Astrocyte (in vitro differentiated cells and primary cell): ENCODE results near the gene SNX27.

Source experiments
- EZH2 ChIP-seq: IDR thresholded peaks from 2 replicates; pipeline ENCODE4 v1.6.1; 2012; ENCODE audit warnings: mild to moderate bottlenecking, low read length, inconsistent platforms; ENCODE audit not compliant: insufficient read depth
- TF ChIP-seq, protein P1 (sequence below): IDR thresholded peaks from 2 replicates; pipeline ENCODE4 v1.5.1; 2011; ENCODE audit warnings: low read depth, mild to moderate bottlenecking, inconsistent platforms, low read length, moderate library complexity; ENCODE audit not compliant: insufficient read depth

DNA sequence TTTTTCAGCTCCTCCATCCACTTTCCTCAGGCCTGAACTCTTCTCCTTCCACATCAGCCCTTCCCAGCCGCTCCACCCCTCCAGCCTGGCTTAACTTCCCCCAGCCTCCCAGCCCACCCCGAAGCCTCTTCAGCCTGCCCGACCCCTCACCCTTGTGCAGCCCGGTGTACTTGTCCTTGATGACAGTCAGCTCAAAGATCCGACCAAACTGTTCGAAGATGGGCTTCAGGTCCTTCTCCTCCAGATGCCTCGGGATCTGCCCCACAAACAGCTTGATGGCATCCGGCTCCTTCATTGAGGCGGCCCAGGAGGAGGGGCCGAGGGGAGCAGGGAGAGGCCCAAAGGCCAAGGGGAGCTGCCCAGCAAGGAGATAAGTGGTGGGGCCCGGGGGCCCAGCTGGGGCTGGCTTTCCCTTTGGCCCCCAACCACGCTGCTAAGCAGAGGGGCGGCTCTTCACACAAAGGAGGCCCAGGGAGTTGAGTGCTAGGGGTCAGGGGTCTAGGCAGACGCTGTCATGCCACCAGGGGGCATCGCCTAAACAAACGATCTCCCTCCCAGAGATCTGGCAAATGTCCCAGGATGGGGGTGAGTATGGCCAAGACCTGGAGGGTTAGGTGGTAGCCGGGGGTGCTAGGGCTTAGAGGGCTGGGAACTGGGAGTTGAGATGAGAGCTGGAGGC lies 104.0 kb downstream of the SNX27 start:
- TF ChIP-seq, protein P1, sequence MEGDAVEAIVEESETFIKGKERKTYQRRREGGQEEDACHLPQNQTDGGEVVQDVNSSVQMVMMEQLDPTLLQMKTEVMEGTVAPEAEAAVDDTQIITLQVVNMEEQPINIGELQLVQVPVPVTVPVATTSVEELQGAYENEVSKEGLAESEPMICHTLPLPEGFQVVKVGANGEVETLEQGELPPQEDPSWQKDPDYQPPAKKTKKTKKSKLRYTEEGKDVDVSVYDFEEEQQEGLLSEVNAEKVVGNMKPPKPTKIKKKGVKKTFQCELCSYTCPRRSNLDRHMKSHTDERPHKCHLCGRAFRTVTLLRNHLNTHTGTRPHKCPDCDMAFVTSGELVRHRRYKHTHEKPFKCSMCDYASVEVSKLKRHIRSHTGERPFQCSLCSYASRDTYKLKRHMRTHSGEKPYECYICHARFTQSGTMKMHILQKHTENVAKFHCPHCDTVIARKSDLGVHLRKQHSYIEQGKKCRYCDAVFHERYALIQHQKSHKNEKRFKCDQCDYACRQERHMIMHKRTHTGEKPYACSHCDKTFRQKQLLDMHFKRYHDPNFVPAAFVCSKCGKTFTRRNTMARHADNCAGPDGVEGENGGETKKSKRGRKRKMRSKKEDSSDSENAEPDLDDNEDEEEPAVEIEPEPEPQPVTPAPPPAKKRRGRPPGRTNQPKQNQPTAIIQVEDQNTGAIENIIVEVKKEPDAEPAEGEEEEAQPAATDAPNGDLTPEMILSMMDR: no peak
- TF ChIP-seq EZH2: no peak
